Psoas muscle (tissue), 8 donors: Measurements from ENCODE around the gene ZNF248. TPM values are rescaled to one million over a fixed set of nuclear protein-coding genes. Genes with fewer than 3 reads are reported as not detected.

Experiments
- ATAC-seq, 4 donors: fragments of 200-7000 bp; cut with Tn5 transposase; one replicate each; pipeline ENCODE4 v1.9.1; 2020; ENCODE audit warnings: moderate library complexity in 3 of 4, mild to moderate bottlenecking in 2 of 4
- DNase-seq, 2 donors: peaks; one replicate each; pipeline ENCODE4 v3.0.0-alpha.2; 2020
- H3K27ac ChIP-seq: fragments of 200-600 bp; one replicate; pipeline ENCODE4 v1.8.0; 2022
- H3K27me3 ChIP-seq, 3 donors: fragments of 200-600 bp in 1 of 3; one replicate each; pipeline versions ENCODE4 v1.6.1 to v1.8.0; 2013 to 2022; ENCODE audit warnings: low read length in 2 of 3, mild to moderate bottlenecking in 2 of 3, moderate library complexity in 1 of 3; ENCODE audit not compliant: insufficient read depth in 3 of 3
- H3K36me3 ChIP-seq, 2 donors: fragments of 200-600 bp in 1 of 2; one replicate each; pipeline versions ENCODE4 v1.6.1 to v1.8.0; 2013 to 2022; ENCODE audit warnings: low read depth in 1 of 2, mild to moderate bottlenecking in 1 of 2, moderate library complexity in 1 of 2; ENCODE audit not compliant: insufficient read depth in 1 of 2
- H3K4me1 ChIP-seq: fragments of 200-600 bp; one replicate; pipeline ENCODE4 v1.8.0; 2022
- H3K4me3 ChIP-seq: fragments of 200-600 bp; one replicate; pipeline ENCODE4 v1.8.0; 2022; ENCODE audit warnings: mild to moderate bottlenecking
- H3K9me3 ChIP-seq: fragments of 200-600 bp; one replicate; pipeline ENCODE4 v1.8.0; 2022
- CTCF ChIP-seq: fragments of 200-600 bp; IDR thresholded peaks from one replicate; pipeline ENCODE4 v1.8.0; 2022; ENCODE audit warnings: antibody characterized with exemption
- WGBS, 3 donors: extraction: QIAGEN DNeasy Blood & Tissue Kit; methylation state at CpG; one replicate each; pipeline versions ENCODE4 v1.1.6 to v1.1.7; 2013; 5-methylcytosine and 5-hydroxymethylcytosine counted together
- intact Hi-C, 2 donors: fragments of 100-400 bp; cut with DNase I; formaldehyde crosslinking; loops; one replicate each; pipeline versions ENCODE4 v1.11.0 to v1.14.2; 2022
- polyA plus RNA-seq, 3 donors: library from polyadenylated mRNA; stranded (reverse); fragments of 200-250 nt; gene quantifications; one replicate each; pipeline ENCODE4 v1.2.3, GENCODE V29; 2013
- total RNA-seq, 4 donors: library from RNA; stranded (reverse); fragmentation: NEBNext Ultra II Directional in 2 of 4; extraction: Animal tissue kit (Norgen Biotek cat#: 25700) in 2 of 4; gene quantifications; one replicate each; pipeline versions ENCODE4 v1.2.1 to v1.2.4, GENCODE V29; 2021 to 2023
- donor health status: healthy with polysubstance abuse.
- donor health status: DM: no; HTN: no; CAD: no; lungs with moderate emphysema.
- donor health status: Bipolar disorder and iron deficiency.
- donor health status: healthy.
- donor health status: DM: yes; HTN: yes; CAD: no.
- donor health status: DM: no; HTN: no; CAD: no.
- donor health status: DM: no; HTN: no; CAD: no.
- donor health status: DM: yes; HTN: yes; CAD: no.

ZNF248 gene
- total and polyA plus RNA-seq, 7 donors = 2.8 to 12.9 (median 6.9) TPM

DNA sequence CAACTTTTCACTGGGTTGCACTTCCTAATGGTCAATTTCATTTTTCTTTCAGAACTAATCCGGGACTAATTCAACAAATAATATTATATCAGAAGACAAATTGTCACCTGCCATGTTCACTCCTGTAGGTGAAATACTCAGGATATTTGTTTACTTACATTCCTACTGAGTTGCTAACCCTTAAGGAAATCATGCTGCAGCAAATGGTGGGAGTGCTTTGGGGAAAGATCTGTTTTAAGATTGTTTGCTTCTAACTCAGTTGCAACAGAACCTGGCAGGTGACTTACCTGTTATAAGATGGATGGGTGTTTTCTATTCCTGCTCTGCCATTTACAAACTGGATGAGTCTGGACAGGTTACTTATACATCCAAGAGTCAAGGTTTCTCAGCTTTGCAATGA lies 81.8 kb downstream of the ZNF248 start:
- Histone ChIP-seq H3K4me3 (no peak overlapping the region), H3K27me3 (no peaks in the 10 kb centered on the region), H3K36me3 (no peaks in the 10 kb centered on the region), H3K9me3 (peaks cover 7% of the 10 kb centered on the region), H3K27ac (no peak overlapping the region), H3K4me1 (no peaks in the 10 kb centered on the region)
- WGBS, 3 donors = 85 to 97% (median 90%) methylated on average over 1 of the region's 1 CpG
- ATAC-seq (no peak), DNase-seq (no peak)
- intact Hi-C loops = no loop called here
- TF ChIP-seq CTCF = no peak

- Histone ChIP-seq H3K9me3 (peaks cover 4% of the 10 kb centered on the region), H3K4me1 (no peaks in the 10 kb centered on the region), H3K27ac (no peak overlapping the region), H3K27me3 (no peaks in the 10 kb centered on the region), H3K36me3 (no peaks in the 10 kb centered on the region), H3K4me3 (no peak overlapping the region)
- 55 to 69% (median 65%) methylated on average over 5 of the region's 5 CpGs for WGBS, 3 donors
- intact Hi-C loops = no loop called here
- no peak for TF ChIP-seq CTCF
- DNase-seq (no peak), ATAC-seq (no peak)
Measured at GRCh38 chr10:37774351-37774750, 83.1 kb downstream of the ZNF248 start.

DNA sequence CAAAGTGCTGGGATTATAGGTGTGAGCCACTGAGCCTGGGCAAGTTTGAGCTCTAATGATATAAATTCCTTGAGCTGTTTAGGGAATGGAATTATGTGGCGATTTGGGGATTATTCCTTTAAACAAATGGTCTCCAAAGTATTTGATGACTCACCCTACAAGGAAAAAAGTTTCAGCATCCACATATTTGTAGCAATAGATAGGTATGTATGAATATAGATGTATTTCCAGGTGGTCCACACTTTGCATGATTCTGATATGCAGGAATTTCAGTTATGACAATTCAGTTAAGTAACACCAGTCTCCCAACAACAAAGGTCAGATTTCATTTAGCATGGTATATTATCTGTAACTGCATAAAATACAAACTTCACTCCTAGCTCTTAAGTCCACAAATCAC lies 92.2 kb downstream of the ZNF248 start:
- Histone ChIP-seq H3K9me3 (peaks cover 12% of the 10 kb centered on the region), H3K27me3 (no peaks in the 10 kb centered on the region), H3K27ac (no peak overlapping the region), H3K4me1 (no peaks in the 10 kb centered on the region), H3K36me3 (no peaks in the 10 kb centered on the region), H3K4me3 (no peak overlapping the region)
- DNase-seq (no peak), ATAC-seq (no peak)
- intact Hi-C loops = no loop called here
- WGBS, 3 donors = 70 to 79% (median 71%) methylated on average over 1 of the region's 1 CpG
- no peak for TF ChIP-seq CTCF

DNA sequence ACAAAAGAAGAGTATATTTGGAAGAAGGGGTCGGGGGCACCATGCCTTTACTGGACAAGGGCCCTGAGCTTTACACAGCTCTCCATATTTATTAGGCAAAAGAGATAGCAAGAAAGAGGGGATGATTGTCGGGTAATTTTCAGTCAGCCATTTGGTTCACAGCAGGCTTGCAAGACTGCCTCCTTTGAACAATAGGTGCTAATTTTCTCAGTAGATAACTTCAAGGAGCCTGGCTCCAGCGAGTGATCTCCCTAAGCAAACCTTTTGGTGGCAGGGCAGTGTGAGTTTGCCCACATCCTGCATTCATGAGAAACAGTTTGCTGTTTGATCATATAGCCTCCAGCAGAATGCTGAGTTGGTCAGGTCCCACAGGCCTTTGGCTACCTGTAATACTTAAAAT lies 94.3 kb downstream of the ZNF248 start:
- Histone ChIP-seq H3K9me3 (peaks cover 12% of the 10 kb centered on the region), H3K27me3 (no peaks in the 10 kb centered on the region), H3K4me1 (no peaks in the 10 kb centered on the region), H3K4me3 (no peak overlapping the region), H3K27ac (no peak overlapping the region), H3K36me3 (peaks cover 0 to 11% of the 10 kb centered on the region in 2 donors)
- ATAC-seq (no peak), DNase-seq (no peak)
- WGBS, 3 donors = 42 to 54% (median 52%) methylated on average over 3 of the region's 3 CpGs
- intact Hi-C loops = no loop called here
- TF ChIP-seq CTCF = no peak

GRCh38 chr10:37762287-37762686 lies 95.1 kb downstream of the ZNF248 start:
- Histone ChIP-seq H3K27me3 (no peaks in the 10 kb centered on the region), H3K4me1 (no peaks in the 10 kb centered on the region), H3K4me3 (no peak overlapping the region), H3K9me3 (peaks cover 12% of the 10 kb centered on the region), H3K27ac (no peak overlapping the region), H3K36me3 (peaks cover 0 to 11% of the 10 kb centered on the region in 2 donors)
- no peak for DNase-seq
- intact Hi-C loops = no loop called here
- TF ChIP-seq CTCF = no peak
- no peak for ATAC-seq
